GM18499 (cell line): ENCODE data around the gene VAPB.
A peak's percentile ranks its signal among the peaks of the same experiment; 100 is the strongest.

Experiments
- ATAC-seq: cut with Tn5 transposase; IDR thresholded peaks from one replicate; pipeline ENCODE4 v1.9.1; 2021; ENCODE audit warnings: moderate number of reproducible peaks; ENCODE audit not compliant: insufficient read depth, unreplicated experiment

The VAPB gene

DNA sequence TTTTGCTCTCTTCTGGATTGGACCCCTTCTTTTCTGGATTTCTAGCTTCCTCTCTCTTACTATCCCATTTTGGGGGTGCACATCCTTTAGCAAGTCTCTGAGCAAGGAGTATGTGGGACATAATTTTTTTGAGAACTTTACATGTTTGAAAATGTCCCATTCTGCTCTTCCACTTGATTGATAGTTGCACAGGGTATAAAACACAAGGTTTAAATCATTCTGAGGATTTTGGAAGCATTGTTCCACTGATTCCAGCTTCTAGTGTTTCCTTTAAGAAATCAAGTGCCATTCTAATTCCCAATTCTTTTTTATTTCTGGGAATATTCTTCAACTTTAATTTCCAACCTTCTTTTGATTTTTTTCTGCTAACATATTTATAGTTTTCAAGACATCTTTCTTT is 65.4 kb downstream of the VAPB start:
- no peak for ATAC-seq

DNA sequence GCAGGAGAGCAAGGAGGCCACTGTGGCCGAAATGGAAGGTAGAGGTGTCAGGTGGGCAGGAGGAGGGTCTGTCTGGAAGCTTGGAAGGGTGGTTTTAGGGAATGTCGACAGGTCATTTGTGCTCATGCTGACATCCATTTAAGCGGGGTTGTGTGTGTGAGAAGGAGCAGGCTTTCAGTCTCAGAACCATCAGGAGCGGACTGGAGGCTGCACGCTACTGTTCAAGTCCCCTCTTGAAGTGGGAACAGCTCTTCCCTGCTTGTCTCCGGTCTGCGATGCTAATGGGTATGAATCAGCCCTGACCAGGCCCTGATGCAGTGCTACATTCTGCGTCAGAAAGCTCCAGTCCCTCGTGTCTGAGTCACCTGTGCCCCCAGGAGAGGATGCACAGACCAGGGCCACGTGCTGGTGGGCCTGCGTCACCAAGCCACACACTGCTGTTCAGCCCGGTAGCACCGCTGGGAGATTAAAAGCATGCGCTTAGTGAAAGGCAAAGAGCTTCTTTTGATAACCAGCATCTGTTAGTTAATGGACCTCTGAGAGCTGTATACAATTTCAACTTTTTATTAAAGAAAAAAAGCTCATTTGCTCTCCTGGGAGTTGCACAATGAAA is 68.2 kb downstream of the VAPB start:
- ATAC-seq: no peak

DNA sequence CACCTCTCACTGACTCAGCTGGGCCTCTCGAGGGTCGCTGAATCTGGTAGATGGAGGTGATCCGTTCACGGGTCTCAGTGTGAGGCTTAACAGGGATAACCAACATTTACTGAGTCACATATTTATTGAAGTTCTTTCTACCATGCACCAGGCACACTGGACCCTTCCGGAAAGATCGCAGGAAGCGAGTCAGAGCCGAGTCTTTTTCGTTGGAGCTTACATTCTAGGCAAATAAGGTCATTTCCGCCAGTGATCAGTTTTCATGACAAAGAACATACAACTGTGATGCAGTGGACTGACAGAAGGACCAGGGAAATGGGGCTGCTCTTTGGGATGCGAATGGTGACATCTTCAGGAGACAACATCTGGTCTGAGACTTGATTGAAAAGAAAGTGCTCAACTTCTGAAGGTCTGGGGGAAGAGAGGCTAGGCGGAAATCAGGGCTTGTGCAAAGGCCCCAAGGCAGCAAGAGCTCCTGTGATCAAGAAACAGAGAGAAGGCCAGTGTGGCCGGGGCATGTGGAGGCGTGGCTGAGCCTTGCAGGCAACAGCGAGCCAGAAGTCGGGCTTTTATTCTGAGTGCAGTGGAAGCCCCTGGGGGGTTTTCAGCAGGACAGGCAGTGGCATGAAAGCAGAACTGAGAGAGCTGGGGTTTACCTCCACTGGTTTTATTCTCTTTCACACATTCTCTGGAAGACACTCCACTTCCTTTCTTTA is 69.5 kb downstream of the VAPB start:
- peak; percentile 97 for ATAC-seq

DNA sequence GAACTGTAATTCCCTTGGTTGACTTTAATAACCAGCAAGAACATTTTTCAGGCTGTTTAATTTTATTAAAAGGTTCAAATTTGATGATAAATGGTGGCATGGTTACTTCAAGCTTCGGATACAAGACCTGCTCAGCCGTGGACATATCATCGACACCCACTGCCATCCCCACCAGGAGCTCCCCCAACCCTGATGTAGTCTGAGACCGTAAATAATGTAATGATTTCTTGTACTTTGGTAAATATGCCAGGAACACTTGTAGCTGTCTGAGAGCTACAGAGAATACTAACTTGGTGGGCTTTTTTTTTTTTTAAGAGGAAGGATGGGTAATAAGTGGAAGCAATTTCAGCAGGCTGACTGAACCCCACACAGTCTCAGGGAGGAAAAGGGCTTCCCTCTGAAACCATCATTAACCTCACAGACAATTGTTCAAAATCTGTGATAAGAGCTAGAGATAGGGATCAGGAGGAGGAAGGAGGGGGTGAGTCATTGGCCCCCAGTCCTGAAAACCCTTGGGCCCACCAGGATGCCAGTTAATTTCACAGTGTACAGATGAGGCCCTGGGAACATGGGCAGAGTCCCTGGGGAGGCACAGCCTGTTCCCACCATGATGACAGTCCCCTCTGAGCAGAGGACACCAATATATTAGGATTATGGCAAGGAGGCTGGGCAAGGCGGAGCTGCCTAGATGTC is 70.2 kb downstream of the VAPB start:
- ATAC-seq: no peak

DNA sequence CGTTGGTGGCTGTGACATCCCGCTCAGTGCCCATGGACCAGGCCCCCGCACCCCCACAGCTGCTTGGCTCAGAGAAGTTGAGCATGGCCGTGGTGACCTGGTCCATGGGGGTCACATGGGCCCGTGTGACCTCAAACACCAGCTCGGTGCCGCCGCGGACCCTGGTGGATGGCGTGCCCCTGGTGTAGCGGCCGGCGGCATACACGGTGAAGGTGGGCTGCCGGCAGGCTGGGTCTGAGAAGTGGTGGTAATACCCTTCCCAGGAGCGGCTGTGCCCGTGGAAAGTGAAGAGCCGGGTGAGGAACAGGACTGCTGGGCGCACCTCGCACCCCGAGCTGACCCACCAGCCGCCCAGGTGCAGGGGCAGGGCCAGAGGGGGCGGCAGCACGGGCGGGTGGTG is 72.1 kb downstream of the VAPB start:
- no peak for ATAC-seq

DNA sequence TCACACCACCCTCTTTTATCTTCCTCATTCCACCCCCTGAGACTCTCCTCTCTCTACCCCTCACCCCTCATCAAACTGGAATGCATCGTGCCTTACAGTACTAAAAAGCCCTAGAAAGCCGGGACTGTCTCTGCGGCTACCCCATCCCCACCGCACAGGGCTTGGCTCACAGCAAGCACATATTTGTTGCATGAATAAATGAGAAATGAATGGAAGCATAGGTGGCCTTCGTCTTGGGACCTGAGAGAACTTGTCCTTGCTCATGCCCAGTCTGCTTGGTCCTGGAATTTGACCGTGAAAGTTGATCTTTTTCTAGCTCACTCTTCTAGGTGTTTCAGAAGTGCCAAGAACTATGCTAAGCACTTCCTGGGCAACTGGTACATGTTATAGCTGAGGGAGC is 72.9 kb downstream of the VAPB start:
- ATAC-seq: no peak

DNA sequence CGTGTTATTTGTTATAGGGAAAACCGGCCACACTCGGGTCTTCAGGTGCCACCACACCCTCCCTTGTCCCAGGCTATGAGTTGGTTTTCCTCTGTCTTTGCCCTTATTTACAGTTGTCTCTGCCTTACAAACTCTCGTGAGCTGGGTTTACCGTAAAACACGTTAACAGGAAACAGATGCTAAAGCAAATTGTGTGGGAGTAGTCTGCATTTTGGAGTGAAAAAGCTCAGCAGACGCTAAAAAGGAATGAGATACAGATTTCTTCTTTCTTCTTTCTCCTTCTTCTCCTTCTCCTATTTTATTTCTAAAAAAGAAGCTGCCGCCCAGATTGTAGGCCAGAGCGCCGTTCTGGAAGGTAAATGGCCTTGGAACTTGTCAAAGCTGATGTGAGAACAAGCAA is 74.2 kb downstream of the VAPB start:
- no peak for ATAC-seq

DNA sequence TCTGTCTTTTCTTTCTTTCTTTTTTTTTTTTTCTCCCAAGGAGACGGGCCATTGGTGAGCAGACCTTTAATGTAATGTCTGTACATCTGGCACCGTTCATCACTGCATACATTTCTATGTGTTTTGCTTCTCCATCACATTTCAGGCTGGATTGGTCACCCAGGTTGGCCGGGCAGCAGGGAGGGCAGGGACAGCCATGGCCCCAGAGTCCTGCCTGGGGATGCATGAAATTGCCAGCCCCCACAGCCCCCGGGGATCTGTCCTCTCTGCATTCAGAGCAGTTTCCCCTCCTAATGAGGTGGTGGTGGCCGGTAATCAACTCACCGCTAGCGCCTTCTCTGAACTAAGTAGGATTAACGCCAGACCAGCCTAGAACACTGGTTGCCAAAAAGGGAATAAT is 75.8 kb downstream of the VAPB start:
- ATAC-seq: no peak

DNA sequence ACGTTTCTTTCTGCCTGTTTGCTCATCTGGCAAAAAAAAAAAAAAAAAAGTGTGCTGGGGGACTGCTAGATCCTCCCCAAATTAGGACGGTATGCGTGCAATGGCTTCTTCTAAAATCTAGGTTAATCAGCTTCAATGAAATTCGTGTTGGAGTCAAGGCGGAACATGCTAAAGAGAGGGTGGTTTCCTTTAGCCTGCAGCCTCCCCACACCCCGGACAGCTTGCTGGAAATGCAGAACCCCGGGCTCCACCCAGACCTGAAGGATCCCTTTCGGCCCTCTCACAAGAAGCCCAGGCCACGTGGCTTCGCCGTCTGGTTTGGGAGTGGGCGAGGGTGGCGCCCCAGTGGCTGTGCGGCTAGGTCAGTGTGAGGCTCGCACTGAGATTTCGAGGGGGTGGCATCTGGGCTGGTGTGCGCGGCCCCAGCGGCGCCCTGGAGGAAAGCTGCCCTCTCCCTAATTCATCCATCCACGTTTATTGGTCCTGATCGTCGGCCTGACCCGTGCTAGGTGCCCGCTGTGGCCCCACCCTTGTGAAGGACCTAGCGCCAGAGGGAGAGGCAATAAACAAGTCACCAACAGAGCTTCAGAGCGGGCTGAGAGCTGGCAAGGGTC is 77.2 kb downstream of the VAPB start:
- no peak for ATAC-seq

DNA sequence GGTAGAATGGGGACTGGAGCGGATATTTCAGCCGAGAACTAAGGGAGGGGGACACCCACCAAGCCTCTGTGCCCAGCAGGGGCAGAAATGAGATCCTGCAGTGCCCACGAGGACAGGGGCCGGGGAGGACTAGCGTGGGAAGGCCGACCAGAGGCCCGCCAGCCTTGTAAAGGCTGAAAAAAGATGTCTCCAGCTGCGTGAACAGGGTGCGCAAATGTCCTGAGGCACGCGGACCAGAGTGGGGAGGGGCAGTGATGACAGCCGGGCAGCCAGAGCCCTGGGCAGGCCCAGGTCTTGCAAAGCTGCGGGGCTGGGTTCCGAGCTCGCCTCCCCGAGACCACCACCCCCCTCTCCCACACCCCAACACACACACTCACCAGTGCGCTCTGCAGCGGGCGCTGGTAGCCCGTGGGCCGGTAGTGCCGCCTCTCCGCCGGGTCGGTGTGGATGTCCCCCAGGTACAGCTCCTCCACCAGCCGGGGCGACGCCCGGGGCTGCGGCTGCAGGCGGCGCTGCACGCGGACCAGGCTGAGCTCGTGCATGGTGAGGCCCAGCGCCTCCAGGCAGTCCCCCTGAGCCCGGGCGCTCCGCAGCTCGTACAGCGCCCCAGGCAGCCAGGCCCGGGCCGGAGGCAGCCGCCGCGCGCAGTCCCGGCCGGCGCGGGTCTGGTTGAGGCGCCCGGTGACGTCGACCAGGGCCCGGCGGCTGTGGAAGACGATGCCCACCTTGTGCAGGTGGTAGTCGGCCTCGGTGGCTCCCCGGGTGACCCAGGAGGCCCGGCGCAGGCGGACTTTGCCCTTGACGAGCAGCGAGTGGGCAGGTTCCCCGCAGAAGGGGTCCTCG is 77.9 kb downstream of the VAPB start:
- ATAC-seq: no peak

DNA sequence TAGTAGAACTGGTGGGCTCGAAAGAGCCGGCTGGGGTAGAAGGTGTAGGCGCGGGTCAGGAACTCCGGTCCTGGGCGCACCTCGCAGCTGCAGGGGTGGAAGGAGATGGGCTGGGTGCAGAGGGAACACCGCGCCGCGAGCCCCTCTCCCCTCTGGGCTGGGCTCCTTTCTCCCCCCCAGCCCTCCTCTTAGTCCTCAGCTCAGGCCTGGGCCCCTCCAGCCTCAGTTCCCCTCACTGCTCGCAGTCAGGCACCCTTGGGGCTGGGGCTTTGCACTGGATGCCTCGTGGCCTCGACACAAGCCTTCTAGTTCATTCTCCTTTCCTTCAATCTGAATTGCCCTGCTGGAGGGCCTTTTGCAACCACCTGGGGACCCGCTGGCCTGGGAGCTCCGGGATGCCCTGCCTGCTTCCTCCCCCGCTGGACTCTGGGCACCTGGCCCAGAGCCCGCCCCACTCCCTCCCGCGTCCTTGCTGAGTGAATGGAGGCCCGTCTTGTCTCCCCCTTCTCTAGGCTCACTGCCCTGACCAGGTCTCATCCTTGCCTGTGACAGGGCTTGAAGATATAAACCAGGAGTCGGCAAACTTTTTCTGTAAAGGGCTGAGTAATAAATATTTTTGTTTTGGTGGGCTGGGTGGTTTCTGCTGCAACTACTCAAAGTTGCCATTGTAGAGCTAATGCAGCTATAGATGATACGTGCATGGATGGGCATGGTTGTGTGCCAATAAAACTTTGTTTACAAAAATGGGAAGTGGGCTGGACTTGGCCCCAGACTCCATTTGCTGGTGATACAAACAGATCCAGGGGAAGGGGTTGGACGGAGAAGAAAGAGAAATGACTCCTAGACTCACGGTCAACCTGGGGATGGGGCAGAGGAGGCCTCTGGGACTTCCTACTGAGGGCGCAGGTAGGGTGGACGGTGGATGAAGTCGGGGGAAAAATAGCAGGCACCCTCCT is 78.8 kb downstream of the VAPB start:
- ATAC-seq: no peak

DNA sequence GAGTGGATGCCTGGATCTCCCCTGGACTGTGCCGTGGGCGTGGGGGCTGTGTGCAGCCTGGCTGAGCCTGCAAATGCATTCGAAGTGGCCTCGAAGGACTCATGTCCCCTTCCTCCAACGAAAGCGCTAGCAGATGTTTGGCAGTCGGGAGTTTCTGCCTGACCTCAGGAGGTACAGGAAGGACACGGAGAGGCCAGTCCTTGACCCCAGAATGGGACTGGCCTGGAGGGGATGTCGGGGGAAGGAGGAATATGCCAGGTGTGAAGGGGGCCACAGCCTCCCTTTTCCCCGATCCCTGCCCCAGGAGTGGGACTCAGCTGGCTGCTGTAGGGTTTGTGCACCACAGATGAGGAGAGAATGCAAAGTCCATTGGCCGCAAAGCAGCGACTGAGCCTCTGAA is 80.6 kb downstream of the VAPB start:
- no peak for ATAC-seq

DNA sequence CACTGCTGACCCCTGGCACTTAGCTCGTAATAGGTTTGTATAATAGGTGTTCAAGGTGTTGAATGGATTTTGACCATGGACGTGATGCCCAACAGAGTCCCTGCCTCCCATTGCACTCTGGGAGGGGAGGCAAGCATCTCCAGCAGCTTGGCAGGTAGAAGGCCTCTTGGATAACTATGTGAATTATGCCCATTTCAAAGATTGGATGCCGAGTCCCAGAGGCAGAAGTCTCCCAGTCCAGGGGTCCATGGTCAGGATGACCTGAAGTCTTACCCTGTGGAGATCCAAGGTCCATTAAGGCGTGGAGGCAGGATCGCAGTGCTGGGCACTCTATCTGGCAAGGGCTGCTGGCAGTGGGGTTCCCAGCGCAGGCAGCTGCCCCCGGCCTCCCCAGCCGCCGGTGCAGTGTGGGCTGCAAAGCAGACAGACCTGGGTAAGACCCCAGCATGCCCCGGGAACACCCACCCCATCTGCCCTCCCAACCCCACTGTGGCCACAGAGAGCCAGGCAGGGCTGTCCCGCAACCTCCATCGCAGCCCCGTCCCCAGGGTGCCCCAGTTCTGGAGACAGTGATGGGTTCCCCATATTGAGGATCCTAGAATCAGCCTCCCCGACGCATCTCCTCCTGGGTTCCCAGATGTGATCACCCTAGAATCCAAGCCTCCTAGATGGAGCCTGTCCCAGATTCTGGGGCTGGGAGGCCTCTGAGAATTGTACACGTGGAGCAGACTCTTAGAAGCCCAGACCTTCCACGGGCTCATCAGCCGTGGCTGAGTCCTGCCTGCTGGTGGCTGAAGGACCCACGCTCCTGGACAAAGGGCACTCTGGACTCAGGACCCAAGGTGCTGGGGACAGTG is 81.5 kb downstream of the VAPB start:
- ATAC-seq: no peak

DNA sequence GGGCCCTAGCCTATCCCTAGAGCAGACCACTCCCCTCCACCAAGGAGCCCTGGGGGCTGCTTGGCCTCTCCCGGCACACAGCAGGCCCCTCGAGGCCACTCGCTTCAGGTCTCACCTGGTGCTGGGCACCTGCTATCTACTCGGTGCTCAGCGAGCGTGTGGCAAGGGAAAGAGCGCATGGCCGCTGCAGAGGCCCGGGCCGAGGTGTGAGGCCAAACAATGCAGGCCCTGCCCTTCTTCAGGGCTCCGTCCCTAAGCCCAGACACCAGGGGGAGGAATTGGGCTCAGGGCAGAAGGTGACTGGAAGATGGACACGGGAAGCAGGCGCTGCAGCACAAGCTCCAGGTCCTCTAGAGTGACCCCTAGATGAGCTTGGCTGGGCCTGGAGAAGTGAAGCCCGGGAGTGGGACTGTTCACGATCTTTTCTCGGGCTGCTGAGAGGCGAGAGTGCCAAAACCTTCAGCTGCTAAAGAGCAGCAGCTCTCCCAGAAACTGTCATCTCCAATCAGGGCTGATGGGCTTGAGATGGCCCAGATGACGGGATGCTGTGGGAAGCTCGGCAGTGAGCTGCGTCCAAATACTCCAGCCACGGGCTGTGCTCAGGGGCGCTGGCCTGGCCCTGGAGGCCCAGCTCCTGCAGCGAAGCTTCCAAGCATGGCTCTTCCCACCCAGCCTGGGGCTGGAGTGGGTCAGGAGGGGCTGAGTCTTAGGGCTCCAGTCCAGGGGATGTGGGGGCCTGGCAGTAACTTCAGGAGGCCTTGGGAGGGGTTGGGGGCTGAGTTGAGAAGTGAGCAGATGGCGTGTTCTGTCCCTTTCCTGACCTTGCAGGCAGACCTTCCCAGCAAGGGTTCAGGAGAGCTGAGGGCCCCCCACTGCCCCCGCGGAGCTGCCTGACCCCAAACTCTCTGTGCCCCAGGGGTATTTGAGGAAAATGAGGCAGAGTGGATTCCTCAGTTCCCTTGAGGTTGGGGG is 82.5 kb downstream of the VAPB start:
- ATAC-seq: no peak

DNA sequence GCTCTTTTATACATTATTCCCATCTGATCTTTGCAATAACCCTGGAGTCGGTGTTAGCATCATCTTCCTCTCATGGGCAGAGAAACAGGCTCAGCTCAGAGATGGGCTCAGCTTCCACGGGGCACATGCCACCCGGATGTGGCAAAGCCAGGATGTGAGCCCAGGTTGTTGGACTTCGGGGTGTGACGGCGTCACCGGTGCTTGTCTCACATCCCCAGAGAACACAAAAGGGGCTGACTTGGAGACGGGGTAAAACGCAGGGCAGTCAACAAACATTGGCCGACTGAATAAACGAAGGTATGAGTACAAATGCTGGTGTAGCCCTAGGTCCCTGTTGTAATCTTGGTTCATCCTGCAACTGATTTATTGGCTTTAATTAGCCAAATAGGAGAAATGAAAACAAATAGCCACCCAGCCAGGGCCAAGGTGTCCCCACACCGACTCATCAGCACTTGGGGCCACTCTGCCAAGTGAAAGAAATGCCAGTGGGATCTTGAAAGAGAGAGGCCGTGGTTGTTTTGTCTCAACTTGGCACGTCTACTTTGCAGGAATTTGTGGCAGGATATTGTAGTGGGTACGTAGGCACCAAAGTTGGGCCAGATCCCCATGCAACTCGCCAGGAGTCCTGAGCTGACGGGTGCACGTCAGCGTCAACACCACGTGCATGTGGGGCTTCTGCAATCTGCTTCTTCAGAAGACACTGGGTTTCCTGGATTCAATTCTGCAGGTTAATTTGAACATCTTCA is 83.4 kb downstream of the VAPB start:
- no peak for ATAC-seq
